ENCODE data around the gene CD8B2.
"Not testable (repeated sequence)": the region's sequence is repeated elsewhere in the genome, so short reads cannot be mapped to it uniquely, and the experiment has no call there.

DNA sequence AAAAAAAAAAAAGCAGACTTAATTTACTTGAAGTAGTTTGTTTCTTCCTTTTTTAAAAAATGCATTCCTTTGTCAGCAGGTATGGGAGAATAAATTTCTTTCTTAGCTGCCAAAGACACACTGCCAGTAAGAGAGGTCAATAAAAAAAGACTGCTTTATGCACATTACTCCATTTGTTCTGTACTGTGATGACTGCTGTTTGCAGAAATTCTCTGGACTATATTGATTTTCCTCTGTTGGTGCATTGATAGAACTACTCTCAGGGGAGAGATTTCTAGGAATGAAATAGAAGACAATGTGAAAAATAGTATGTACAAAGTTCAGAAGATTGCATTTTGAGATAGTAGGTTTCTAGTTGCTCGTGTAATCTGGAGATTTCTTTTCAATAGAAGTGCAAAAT lies 7.6 kb upstream of the CD8B2 start:
- not testable (repeated sequence) for TF ChIP-seq CTCF (conservative IDR thresholded peaks at IDR 0.05; ENCODE audit: low read length); EZH2phosphoT487 (IDR thresholded peaks at IDR 0.05; ENCODE audit: borderline replicate concordance, low read depth, low read length)
